Stimulated activated CD4-positive, alpha-beta T cell treated with anti-CD3 and anti-CD28 coated beads, TNF-alpha, amount 100 ng/mL, for 4 hours (primary cell): ENCODE data around the gene BAIAP2L1.
"Not testable (repeated sequence)": the region's sequence is repeated elsewhere in the genome, so short reads cannot be mapped to it uniquely, and the experiment has no call there.

Experiments used
- DNase-seq, 3 experiments: peaks; one replicate each; pipeline ENCODE4 v3.0.0-alpha.2; 2020; ENCODE audit warnings: low read depth in 3 of 3

The BAIAP2L1 gene

DNA sequence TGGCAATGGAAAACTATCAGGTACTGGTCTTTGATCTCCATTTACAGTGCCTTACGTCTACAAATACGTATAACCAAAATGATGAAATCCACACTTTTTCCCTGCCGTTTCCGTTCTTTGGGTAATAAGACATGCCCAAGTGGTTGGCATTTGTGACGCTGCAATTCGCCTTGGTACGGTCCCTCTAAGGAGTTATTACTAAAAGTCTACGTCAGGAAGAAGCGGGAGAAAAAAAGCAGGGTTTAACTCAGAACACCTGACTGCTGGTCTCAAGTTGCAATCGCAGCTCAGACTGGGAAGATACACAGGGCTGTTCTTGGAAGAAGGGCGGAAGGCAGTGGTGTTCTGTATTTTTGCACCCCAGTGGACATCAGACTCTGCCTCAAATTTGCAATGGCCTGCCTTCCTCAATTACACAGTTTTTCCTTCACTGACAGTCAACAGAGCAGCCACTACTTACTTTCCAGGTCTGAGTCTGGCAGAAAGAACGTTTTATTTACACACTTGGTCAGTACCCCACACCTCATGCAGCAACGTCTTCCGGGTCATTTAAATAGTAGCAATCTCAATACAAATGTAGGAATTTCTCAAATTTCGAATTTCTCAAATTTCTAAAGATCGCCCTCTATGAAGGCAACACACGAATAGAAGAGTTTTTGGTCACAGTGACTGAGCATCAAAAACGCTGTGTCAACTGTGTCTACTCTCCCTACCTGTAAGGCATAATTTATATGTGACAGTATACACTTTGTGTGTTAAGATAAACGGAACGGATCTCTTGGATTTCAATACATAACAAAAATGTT lies 2.1 kb downstream of the BAIAP2L1 start:
- DNase-seq = no peak

DNA sequence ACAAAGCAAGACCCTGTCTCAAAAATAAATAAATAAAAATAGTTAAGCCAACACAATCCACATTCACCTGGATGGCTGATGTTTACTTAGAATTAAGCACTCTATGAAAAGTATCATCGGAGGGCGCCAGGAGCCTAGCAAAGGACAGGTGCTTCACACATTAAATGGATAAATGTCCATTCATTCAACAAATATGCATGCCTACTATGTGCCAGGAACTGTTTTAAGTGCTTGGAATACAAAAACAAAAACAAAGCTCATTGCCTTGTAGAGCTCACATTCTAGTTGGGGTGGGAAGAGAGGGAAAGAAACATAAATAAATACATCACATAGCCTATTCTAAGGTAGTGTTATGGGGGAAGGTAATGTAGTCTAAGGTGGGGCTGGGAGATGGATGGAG lies 4.1 kb downstream of the BAIAP2L1 start:
- no peak for DNase-seq

DNA sequence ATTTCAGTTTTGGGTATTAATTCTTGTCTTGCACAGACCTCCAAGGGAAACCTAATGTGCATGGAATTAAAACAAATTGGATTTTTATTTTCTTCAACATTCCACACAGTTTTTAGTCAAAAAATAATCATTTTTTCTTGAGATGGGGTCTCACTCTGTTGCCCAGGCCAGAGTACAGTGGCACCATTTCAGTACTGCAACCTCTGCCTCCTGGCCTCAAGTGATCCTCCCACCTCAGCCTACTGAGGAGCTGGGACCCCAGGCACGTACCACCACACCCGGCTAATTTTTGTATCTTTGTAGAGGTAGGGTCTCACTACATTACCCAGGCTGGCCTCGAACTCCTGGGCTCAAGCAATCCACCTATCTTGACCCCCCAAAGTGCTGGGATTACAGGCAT lies 4.9 kb downstream of the BAIAP2L1 start:
- DNase-seq = no peak

DNA sequence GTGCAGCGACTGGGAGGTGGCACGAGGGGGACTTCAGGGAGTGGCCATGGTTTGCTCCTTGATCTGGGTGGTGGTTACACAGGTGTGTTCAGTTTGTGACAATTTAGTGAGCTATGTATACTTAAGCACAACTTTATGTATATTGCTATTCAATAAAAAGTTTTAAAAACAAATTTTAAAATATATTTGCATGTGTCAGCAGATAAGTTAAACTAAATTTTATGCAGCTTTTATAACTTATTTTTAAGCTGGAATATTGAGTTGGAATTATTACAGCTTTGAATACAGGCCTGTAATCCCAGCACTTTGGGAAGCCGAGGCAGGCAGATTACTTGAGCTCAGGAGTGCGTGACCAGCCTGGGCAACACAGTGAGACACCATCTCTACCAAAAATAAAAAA lies 5.4 kb downstream of the BAIAP2L1 start:
- no peak for DNase-seq

DNA sequence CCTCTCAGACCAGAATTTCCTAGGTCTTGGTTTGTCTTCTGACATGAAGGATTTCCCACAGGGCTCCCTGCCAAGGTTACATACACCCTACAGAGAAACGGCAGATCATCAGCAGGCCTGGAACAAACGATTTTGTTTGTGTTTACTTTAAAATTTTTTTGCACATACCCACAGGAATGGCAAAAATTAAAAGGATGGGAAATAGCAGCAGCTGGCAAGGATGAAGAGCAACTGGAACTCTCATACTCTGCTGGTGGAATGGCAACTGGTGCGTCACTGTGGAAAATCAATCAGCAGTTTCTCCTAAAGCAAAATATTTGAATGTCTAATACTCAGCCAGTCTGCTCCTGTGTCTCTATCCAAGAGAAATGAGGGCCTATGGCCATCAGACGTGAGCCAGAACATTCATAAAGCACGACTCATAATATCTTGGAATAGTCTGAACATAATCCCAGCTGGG lies 6.5 kb downstream of the BAIAP2L1 start:
- no peak for DNase-seq

DNA sequence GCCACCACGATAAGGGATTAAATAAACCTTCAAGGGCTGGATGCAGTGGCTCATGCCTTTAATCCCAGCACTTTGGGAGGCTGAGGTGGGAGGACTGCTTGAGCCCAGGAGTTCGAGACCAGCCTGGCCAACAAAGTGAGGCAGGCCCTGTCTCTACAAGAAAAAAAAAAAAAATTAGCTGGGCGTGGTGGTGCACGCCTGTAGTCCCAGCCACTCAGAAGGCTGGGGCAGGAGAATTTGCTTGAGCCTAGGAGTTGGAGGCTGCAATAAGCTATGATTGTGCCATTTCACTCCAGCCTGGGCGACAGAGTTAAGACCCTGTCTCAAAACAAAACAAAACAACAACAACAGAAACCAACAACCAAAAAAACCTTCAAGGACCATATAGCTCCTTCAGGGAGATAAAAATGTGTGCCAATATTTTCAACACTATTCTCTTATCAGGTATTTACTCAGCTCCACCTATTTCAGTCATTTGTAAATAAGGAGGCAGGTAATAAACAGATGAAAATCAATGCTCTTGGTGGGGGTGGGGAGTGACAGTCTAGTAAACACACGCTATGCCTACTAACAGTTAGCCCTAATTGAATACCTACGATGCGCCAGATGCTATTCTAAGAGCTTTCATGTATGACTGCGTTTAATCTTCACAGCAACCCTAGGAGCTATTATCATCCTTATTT lies 13.2 kb downstream of the BAIAP2L1 start:
- no peak for DNase-seq

DNA sequence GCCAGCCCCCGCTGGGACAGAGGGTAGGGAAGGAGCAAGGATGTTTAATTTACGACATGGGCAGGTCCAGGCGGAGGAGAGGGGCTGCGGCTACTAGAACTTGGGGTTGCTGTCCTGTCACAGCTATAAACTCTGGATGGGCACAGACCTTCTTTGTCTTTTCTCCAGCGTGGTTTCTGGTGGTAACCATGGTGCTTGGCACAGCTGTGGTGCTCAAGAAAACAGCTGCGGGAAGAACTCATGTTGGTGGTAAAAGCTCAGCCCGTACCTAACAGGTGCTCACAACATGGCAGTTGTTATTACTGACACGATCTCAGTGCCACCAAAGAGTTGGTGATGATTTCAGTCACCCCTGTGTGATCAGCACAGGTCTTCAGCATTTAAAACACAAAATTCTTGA lies 13.8 kb downstream of the BAIAP2L1 start:
- no peak for DNase-seq

DNA sequence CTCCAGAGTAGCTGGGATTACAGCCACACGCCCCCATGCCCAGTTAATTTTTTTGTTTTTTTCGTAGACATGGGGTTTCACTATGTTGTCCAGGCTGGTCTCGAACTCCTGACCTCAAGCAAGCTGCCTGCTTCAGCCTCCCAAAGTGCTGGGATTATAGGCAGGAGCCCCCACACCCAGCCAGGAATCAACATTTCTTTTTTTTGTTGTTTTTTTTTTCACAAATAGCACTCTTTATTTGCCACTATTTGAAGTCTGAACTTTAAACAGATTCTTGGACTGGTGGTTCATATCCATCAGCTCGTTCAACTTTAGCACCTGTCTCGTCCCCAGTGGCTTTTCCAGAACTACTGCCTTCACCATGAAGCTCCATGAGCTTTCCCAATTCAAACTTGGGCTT lies 15.4 kb downstream of the BAIAP2L1 start:
- DNase-seq = not testable (repeated sequence)

DNA sequence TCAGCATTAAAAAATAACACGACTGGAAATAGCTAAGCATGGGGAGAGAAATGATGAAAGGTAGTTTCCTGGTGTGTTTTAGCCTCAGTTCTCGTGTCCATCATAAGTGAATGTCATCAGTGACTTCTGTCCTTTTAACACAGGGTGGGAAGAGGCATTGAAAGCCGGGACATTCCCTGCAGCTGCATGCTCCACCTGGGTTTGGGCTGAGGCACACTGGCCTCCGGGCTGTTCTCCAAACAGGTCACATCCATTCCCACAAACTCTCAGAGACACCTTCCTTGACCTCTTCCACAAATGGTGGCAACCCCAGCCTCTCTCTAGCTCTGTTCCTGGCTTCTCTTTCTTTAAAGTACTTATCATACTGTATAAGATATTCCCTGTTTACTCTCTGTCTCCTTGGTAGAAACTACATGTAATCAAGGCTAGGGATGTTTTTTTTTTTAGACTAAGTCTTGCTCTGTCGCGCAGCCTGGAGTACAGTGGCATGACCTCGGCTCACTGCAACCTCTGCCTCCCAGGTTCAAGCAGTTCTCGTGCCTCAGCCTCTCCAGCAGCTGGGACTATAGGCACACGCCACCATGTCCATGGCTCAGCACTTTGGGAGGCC lies 22.6 kb downstream of the BAIAP2L1 start:
- no peak for DNase-seq

DNA sequence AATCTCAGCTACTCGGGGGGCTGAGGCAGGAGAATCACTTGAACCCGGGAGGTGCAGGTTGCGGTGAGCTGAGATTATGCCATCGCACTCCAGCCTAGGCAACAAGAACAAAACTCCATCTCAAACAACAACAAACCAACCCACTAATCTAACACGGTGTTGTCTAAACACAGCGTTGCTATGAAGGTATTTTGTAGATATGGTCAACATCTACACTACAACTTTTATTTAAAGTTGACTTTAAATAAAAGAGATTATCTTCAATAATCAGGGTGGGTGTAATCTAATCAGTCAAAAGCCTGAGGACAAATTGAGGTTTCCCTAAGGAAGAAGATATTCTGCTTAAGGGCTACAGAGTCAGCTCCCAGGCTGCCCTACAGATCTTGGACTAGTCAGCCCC lies 24.2 kb downstream of the BAIAP2L1 start:
- DNase-seq = no peak

DNA sequence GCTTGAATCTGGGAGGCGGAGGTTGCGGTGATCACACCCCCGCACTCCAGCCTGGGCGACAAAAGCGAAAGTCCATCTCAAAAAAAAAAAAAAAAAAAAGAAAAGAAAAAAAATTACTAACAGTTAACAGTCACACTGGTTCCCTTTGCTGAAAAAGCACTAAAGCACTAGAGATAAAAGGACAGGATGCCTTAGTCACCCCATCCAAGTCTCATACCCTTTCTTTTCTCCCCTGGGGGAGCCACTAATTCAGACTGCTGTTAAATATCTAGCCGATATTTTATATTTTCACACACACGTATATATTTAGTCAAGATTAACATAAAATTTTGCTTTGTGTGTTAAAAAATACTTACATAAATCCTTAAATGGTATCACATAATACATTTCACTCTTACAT lies 25.2 kb downstream of the BAIAP2L1 start:
- no peak for DNase-seq

DNA sequence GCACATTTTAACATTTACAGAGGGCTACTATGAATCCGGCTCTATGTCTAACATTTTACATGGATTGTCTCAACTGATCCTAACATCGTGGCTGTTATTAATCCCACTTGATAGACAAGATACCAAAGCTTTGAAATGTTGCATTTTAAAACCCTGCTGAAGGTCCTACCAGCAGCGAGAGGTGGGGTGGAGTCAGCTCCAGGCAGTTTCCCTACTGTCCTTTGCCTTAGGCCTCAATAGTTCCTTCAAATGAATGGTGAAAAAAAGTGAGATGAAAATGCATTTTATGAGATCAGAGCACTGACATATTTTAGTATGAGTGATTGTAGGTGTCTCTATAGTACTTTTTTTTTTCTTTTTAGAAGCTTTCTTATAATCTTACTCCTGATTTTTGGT lies 26.6 kb downstream of the BAIAP2L1 start:
- no peak for DNase-seq

DNA sequence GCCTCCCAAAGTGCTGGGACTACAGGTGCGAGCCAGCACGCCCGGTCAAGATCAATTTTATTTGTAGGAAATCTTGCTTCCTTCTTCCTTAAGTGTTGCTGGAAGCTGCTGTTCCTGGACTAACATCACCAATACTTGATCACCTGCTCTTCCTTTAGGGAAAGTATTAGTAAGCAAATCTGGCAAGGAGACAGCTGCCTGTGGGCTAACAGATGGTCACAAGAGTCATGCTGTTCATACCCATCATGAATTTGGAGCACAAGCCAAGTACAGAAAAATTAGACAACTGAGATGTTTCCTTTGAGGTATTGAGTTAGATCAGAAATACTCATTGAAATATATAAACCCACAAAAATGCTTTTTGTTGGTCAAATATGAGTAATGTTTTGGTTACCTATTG lies 27.9 kb downstream of the BAIAP2L1 start:
- no peak for DNase-seq

DNA sequence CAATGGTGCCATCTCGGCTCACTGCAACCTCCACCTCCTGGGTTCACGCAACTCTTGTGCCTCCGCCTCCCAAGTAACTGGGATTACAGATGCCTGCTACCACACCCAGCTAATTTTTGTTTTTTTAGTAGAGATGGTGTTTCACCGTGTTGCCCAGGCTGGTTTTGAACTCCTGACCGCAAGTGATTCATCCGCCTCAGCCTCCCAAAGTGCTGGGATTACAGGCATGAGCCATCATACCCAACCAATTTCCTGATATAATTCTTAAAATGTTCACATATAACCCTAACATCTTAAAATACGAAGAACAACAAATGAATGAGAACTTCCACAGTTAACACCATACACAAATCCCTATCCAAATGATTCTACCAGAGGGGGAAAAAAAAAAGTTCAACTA lies 31.2 kb downstream of the BAIAP2L1 start:
- DNase-seq = no peak

DNA sequence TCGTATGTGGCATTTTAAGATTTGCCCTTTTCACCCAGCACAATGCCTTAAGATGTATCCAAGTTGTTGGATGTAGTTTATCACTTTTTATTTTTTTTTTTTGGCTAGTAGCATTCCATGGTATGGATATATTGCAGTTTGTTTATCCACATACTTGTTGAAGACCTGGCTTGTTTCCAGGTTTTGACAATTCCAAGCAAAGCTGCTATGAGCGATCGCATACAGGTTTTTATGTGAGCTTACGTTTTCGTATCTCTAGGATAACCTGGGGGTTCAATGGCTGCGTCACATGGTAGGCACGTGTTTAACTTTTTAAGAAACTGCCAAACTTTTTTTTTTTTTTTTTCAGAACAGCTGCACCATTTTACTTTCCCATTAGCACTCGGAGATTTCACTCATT lies 32.2 kb downstream of the BAIAP2L1 start:
- no peak for DNase-seq

DNA sequence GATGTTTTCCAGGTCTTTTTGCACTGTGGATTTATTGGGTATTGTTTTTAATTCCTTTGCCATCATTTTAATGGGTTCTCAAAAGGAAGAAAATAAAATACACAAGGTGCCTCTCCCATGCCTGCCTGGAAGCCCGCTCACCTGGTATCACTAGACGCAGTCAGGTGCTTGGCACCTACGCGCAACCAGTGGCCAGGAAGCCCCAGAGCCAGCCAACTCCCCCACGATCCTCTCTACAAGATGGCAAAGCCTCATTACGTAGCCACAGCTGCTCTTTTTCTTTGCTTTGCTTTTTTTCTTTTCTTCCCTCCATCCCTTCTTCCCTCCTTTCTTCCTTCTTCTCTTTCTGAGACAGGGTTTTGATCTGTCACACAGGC lies 34.3 kb downstream of the BAIAP2L1 start:
- DNase-seq = no peak

DNA sequence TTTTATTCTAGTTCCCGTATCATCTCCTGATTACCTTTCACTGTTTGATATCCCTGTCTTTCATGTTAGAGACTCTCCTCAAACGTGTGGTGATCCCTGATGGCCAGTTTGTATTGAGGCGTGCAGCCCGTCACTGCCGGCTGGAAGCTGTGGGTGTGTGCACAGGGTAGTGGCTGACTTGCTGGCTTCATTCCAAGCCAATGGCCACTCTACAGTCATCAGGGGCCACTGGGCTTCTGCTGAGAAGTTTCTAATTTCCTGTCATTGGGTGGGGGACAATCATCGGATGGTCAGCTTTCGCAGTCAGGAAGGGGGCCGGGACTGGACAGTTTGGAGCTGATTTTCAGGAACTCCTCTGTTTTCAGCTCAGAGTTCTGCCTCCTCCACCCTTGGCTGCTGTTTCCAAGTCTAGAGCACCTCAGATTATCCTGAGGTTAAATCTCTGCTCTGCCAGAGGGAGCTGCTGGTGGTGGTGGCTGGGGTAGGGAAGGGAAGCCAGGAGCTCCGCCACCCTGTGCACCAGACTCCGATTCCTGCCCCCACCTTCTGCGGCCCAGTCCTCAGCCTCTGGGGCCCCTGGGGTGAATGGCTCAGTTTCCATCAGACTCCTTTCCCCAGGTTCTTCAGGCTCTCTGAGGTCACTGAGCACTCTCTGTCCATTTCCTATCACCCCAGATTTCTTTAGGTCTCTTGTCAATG lies 34.9 kb downstream of the BAIAP2L1 start:
- DNase-seq = no peak

DNA sequence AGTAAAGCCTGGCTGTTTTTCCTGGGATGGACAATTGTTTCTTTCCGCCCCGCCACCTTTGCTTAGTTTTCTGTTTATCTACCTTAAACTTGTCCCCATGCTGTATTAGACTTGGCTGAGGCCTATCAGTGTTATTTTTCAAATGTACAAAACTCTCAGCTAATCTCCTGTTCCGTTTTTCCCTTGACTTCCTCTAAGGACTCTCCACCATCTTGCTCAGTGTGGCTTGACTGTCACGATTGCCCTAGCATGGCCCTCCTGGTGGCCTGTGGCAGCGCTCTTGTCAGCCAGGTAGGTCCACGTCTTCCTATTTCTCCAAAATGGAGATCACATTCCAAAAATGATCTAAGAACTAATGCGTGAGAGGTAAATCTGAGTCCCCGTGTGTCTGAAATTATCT lies 36.7 kb downstream of the BAIAP2L1 start:
- no peak for DNase-seq

DNA sequence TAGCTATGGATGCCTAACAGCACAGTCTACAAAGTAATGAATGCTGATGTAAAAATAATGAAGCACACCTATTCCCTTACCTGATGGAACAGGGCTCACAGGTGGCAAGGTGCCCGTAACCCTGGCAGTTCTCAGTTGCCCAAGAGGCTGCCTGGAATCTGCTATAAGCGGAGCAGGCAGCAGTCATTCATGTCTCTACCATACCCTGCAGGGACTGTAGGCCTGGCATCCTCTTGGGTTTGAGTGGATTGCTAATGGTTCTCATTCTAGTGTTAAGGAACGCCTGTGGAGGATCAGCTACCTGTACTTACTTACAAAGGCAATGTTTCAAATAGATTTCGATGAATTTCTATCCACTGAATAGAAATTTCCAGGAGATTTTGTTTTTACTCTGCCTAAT lies 38.4 kb downstream of the BAIAP2L1 start:
- DNase-seq = no peak

DNA sequence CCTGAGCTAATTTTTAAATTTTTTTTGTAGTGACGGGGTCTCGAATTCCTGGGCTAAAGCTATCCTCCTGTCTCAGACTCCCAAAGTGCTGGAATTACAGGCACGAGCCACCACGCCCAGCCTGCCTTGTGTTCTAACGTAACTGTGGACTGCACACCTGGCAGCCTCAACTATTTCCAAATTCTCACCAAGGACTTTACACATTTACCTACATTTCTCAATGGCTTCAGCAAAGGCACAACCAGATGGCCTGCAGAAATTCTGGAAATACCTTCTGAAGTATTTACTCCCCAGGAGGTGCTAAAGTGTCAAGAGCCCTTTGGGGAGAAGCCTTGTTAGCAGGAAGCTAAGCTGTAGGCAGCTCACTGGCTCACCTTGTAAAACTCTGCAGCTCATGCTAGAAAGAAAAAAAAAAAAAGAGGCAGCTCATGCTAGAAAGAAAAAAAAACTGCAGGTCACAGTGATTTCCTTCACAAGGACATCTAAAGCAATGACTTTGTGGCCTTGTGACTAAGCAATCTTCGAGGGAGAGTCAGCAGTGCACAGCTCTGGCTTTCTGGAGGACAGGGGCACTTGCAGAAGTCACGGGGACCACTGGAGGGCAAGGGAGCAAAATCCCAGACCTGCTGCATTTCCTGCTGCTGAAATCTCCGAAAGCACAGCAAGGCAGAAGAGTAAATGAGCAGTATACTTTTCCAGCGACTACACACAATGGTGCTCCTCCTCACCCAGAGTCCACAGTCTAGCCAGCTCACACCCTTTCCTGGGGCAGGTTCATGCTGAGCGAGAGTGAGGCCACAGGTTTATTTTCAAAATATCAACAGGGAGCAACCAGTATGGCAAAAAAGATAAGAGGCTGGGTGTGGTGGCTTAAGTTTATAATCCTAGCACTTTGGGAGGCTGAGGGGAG lies 40.4 kb downstream of the BAIAP2L1 start:
- DNase-seq = no peak

DNA sequence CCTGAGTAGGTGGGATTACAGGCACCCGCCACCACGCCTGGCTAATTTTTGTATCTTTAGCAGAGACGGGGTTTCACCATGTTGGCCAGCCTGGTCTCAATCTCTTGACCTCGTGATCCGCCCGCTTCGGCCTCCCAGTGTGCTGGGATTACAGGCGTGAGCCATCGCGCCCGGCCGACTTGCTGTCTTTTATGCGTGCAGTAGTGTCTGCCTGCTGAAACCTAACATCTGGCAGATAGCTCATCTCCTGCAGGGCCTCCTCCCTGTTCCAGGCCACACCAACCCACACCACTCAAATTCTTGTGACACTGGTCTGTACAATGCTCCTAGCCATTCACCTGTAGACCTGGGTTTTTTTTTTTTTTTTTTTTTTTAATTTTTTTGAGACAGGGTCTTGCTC lies 41.5 kb downstream of the BAIAP2L1 start:
- no peak for DNase-seq
